Parathyroid adenoma (tissue), 2 donors: Measurements from ENCODE around the gene REG3A.
A peak's percentile ranks its signal among the peaks of the same experiment; 100 is the strongest.

Experiments used
- H2AFZ ChIP-seq: fragments of 300-600 bp; sonication (generic); one replicate; pipeline ENCODE4 v1.7.0; 2017; ENCODE audit warnings: antibody characterized with exemption, mild to moderate bottlenecking
- H3K27ac ChIP-seq: fragments of 300-600 bp; sonication (generic); one replicate; pipeline ENCODE4 v1.7.0; 2017
- H3K27me3 ChIP-seq: fragments of 300-600 bp; sonication (generic); one replicate; pipeline ENCODE4 v1.7.0; 2017; ENCODE audit warnings: low read length; ENCODE audit not compliant: control insufficient read depth, insufficient read depth
- H3K36me3 ChIP-seq: fragments of 300-600 bp; sonication (generic); one replicate; pipeline ENCODE4 v1.7.0; 2017; ENCODE audit warnings: low read length; ENCODE audit not compliant: control insufficient read depth, insufficient read depth
- H3K4me1 ChIP-seq: fragments of 300-600 bp; sonication (generic); one replicate; pipeline ENCODE4 v1.7.0; 2017; ENCODE audit warnings: control low read depth
- H3K4me2 ChIP-seq: fragments of 300-600 bp; sonication (generic); one replicate; pipeline ENCODE4 v1.7.0; 2017; ENCODE audit warnings: low read length
- H3K4me3 ChIP-seq: fragments of 300-600 bp; sonication (generic); one replicate; pipeline ENCODE4 v1.7.0; 2017; ENCODE audit warnings: low read depth, low read length
- H3K79me2 ChIP-seq: fragments of 300-600 bp; sonication (generic); one replicate; pipeline ENCODE4 v1.7.0; 2017; ENCODE audit warnings: control low read depth
- H3K9ac ChIP-seq: fragments of 300-600 bp; sonication (generic); one replicate; pipeline ENCODE4 v1.7.0; 2017; ENCODE audit warnings: mild to moderate bottlenecking
- H3K9me3 ChIP-seq: fragments of 300-600 bp; sonication (generic); one replicate; pipeline ENCODE4 v1.7.0; 2017; ENCODE audit warnings: low read length; ENCODE audit not compliant: control insufficient read depth
- CTCF ChIP-seq: fragments of 300-600 bp; sonication (generic); IDR thresholded peaks from one replicate; pipeline ENCODE4 v1.7.0; 2017; ENCODE audit warnings: antibody characterized with exemption, mild to moderate bottlenecking
- donor health status: primary hyperparathyroidism.

Gene REG3A

DNA sequence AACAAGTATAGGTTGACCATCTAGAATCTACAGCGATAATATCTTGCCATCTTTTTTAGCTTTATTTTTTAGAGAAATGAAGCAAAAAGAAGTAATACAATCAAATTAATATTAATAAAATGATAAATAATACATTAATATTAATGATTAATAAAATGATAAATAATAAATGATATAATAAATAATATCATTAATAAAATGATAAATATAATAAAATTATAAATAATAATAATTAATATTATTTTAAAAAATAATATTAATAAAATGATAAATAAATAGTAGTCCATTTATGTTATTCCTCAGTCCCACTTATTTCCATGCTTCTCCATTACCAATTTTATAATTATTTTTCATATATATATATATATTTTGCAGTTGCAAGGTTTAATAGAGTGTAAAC, 3.2 kb upstream of the REG3A start:
- H3K27ac ChIP-seq, result no peak overlapping the region
- no peaks in the 10 kb centered on the region for H3K9me3 ChIP-seq
- no peak overlapping the region for H3K4me3 ChIP-seq
- no peak overlapping the region for H3K9ac ChIP-seq
- H3K27me3 ChIP-seq, result no peaks in the 10 kb centered on the region
- peaks cover 3% of the 10 kb centered on the region for H3K4me1 ChIP-seq
- no peak overlapping the region for H3K4me2 ChIP-seq
- H3K36me3 ChIP-seq, result no peaks in the 10 kb centered on the region
- no peak for TF ChIP-seq CTCF
- H3K79me2 ChIP-seq, result no peaks in the 10 kb centered on the region
- no peak overlapping the region for H2AFZ ChIP-seq

DNA sequence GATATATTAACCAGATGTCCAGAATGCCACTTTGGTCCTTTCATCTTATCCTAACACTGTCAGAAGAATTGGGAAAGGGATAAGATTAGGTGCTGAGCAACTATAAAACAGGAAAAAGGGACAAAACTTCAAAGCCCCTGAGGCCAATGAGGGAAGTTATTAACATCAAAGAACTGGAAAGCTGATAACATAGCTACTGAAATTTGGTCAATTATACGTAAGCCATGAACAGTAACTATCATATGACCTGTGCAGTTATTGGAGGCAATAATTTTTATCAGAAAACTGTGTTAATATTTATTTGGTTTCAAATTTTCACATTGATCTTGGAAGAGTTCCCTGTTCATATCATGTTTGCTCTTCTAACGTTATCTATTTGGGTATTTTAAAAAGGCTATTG, 2.6 kb upstream of the REG3A start:
- no peak overlapping the region for H3K27ac ChIP-seq
- no peaks in the 10 kb centered on the region for H3K27me3 ChIP-seq
- H3K4me2 ChIP-seq, result no peak overlapping the region
- no peak overlapping the region for H2AFZ ChIP-seq
- H3K9me3 ChIP-seq, result no peaks in the 10 kb centered on the region
- no peak for TF ChIP-seq CTCF
- no peaks in the 10 kb centered on the region for H3K36me3 ChIP-seq
- no peak overlapping the region for H3K9ac ChIP-seq
- H3K4me3 ChIP-seq, result no peak overlapping the region
- H3K4me1 ChIP-seq, result peaks cover 3% of the 10 kb centered on the region
- H3K79me2 ChIP-seq, result no peaks in the 10 kb centered on the region

GRCh38 chr2:79159030-79159429, 523 bp downstream of the REG3A start:
- H3K79me2 ChIP-seq, result no peaks in the 10 kb centered on the region
- no peaks in the 10 kb centered on the region for H3K9me3 ChIP-seq
- H2AFZ ChIP-seq, result no peak overlapping the region

GRCh38 chr2:79155826-79156476, 3.6 kb downstream of the REG3A start:
- Histone ChIP-seq H3K36me3 (no peaks in the 10 kb centered on the region), H3K4me3 (no peak overlapping the region), H3K4me1 (no peaks in the 10 kb centered on the region), H3K79me2 (no peaks in the 10 kb centered on the region), H3K9me3 (no peaks in the 10 kb centered on the region), H3K27me3 (no peaks in the 10 kb centered on the region), H2AFZ (no peak overlapping the region), H3K9ac (no peak overlapping the region), H3K4me2 (no peak overlapping the region), H3K27ac (no peak overlapping the region)
- TF ChIP-seq CTCF, result no peak

More at GRCh38 chr2:79159030-79159429, 523 bp downstream of the REG3A start:
- Histone ChIP-seq H3K4me1 (peaks cover 3% of the 10 kb centered on the region), H3K9ac (no peak overlapping the region), H3K4me3 (no peak overlapping the region), H3K4me2 (no peak overlapping the region), H3K27ac (no peak overlapping the region), H3K36me3 (no peaks in the 10 kb centered on the region), H3K27me3 (no peaks in the 10 kb centered on the region)
- TF ChIP-seq CTCF, result no peak

DNA sequence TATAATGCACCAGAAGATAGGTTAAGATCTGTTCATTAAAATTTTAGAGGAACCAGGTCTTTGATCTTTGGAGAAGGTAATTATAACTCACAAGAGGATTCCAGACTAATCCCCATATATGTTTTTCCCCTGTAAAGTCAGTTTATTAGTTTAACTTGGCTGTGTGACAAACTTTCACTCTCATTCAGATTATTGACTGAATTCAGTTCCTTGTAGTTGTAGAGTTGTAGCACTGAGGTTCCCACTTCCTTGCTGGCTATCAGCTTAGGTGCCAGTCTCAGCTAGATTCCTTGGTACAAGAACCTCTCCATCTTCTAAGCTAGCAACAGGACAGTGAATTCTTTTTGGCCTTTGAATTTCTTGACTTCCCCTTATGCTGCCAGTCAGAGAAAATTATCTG, 20.1 kb downstream of the REG3A start:
- Histone ChIP-seq H3K27ac (no peak overlapping the region), H3K9ac (no peak overlapping the region), H2AFZ (peak overlapping the region; percentile 13), H3K27me3 (no peaks in the 10 kb centered on the region), H3K79me2 (no peaks in the 10 kb centered on the region), H3K4me1 (peaks cover 3% of the 10 kb centered on the region), H3K4me3 (no peak overlapping the region), H3K36me3 (no peaks in the 10 kb centered on the region), H3K4me2 (no peak overlapping the region), H3K9me3 (no peaks in the 10 kb centered on the region)
- TF ChIP-seq CTCF, result no peak
